D721Med (cell line): ENCODE data around the gene SH3BP2.

Source experiments
- DNase-seq: peaks from one replicate; pipeline ENCODE4 v3.0.0; 2011; ENCODE audit warnings: low spot score; ENCODE audit not compliant: insufficient read length
- FAIRE-seq: peaks from 2 replicates; lab custom pipeline; 2011; peaks lifted over from hg19 to GRCh38; lab: Jason Lieb, UNC
- CTCF ChIP-seq: IDR thresholded peaks from 2 replicates; pipeline ENCODE4 v1.5.1; 2012; ENCODE audit warnings: mild to moderate bottlenecking, control low read depth; ENCODE audit not compliant: insufficient read depth; ENCODE audit errors: missing control alignments

Gene SH3BP2

GRCh38 chr4:2814627-2815270, 21.9 kb downstream of the SH3BP2 start:
- FAIRE-seq (no peak), DNase-seq (no peak)
- TF ChIP-seq CTCF: no peak

GRCh38 chr4:2816401-2816954, 23.6 kb downstream of the SH3BP2 start:
- DNase-seq (no peak), FAIRE-seq (peak; percentile 53)
- TF ChIP-seq CTCF: no peak

GRCh38 chr4:2817137-2817536, 24.3 kb downstream of the SH3BP2 start:
- no peak for TF ChIP-seq CTCF
- DNase-seq (no peak), FAIRE-seq (no peak)

GRCh38 chr4:2817701-2818350, 24.9 kb downstream of the SH3BP2 start:
- no peak for TF ChIP-seq CTCF
- no peak for FAIRE-seq
- DNase-seq: peak; percentile 96

GRCh38 chr4:2818351-2818939, 25.6 kb downstream of the SH3BP2 start:
- no peak for DNase-seq
- no peak for FAIRE-seq
- no peak for TF ChIP-seq CTCF

- FAIRE-seq (no peak), DNase-seq (no peak)
- no peak for TF ChIP-seq CTCF
These were observed 26.6 kb downstream of the SH3BP2 start for GRCh38 chr4:2819244-2820215.
